CD14-positive monocyte (primary cell): ENCODE measurements around the gene UGT1A6. TPM values are rescaled to one million over a fixed set of nuclear protein-coding genes. Genes with fewer than 3 reads are reported as not detected.

ENCODE experiments used
- DNase-seq, 3 donors: peaks; one replicate each; pipeline ENCODE4 v3.0.0-alpha.2; 2011 to 2022
- H2AFZ ChIP-seq: 2 replicates; pipeline ENCODE4 v1.6.0; 2012; ENCODE audit warnings: mild to moderate bottlenecking, low read depth, low read length, inconsistent platforms; ENCODE audit not compliant: insufficient read depth, poor library complexity, severe bottlenecking
- H3K27ac ChIP-seq, 2 donors: 1 replicate in 1 of 2; 2 replicates in 1 of 2; pipeline ENCODE4 v1.5.1; 2012 to 2013; ENCODE audit warnings: low read length in 2 of 2, control low read depth in 1 of 2, inconsistent platforms in 1 of 2, low read depth in 1 of 2, mild to moderate bottlenecking in 1 of 2
- H3K27me3 ChIP-seq, 2 donors: one replicate each; pipeline versions ENCODE4 v1.6.0 to v1.6.1; 2011 to 2013; ENCODE audit warnings: low read length in 2 of 2; ENCODE audit not compliant: control insufficient read depth in 2 of 2, insufficient read depth in 2 of 2
- H3K36me3 ChIP-seq, 2 donors: replicated peaks in 1 of 2; 1 replicate in 1 of 2; 2 replicates in 1 of 2; pipeline versions ENCODE4 v1.5.1 to v1.6.1; 2012 to 2013; ENCODE audit warnings: low read length in 2 of 2, control low read depth in 1 of 2, inconsistent platforms in 1 of 2, mild to moderate bottlenecking in 1 of 2; ENCODE audit not compliant: insufficient read depth in 2 of 2, control insufficient read depth in 1 of 2
- H3K4me1 ChIP-seq, 2 donors: 1 replicate in 1 of 2; 2 replicates in 1 of 2; pipeline versions ENCODE4 v1.5.1 to v1.6.1; 2012 to 2013; ENCODE audit warnings: low read length in 2 of 2, control low read depth in 1 of 2, inconsistent platforms in 1 of 2, mild to moderate bottlenecking in 1 of 2, moderate library complexity in 1 of 2; ENCODE audit not compliant: insufficient read depth in 2 of 2, control insufficient read depth in 1 of 2
- H3K4me2 ChIP-seq: replicated peaks from 2 replicates; pipeline ENCODE3; 2012; ENCODE audit warnings: low read length, moderate library complexity, mild to moderate bottlenecking; ENCODE audit not compliant: poor library complexity, severe bottlenecking; ENCODE audit errors: extremely low read depth
- H3K4me3 ChIP-seq, 3 experiments: fragments of 200-600 bp in 1 of 3; sonication (generic) in 1 of 3; replicated peaks in 1 of 3; 1 replicate in 2 of 3; 2 replicates in 1 of 3; pipeline ENCODE4 v1.5.1; 2011 to 2013; ENCODE audit warnings: low read length in 3 of 3, mild to moderate bottlenecking in 3 of 3, control low read depth in 2 of 3, low read depth in 2 of 3, inconsistent platforms in 1 of 3, moderate library complexity in 1 of 3
- H3K79me2 ChIP-seq: 2 replicates; pipeline ENCODE4 v1.6.0; 2012; ENCODE audit warnings: mild to moderate bottlenecking, control low read depth, inconsistent platforms, low read length, moderate library complexity; ENCODE audit not compliant: insufficient read depth
- H3K9ac ChIP-seq: 2 replicates; pipeline ENCODE4 v1.6.0; 2017; ENCODE audit warnings: low read length, mild to moderate bottlenecking; ENCODE audit not compliant: insufficient read depth, poor library complexity, severe bottlenecking
- H3K9me3 ChIP-seq, 2 donors: replicated peaks in 1 of 2; 1 replicate in 1 of 2; 2 replicates in 1 of 2; pipeline versions ENCODE4 v1.5.1 to v1.6.1; 2012 to 2013; ENCODE audit warnings: low read length in 2 of 2, control low read depth in 1 of 2; ENCODE audit not compliant: control insufficient read depth in 1 of 2, insufficient read depth in 1 of 2
- H4K20me1 ChIP-seq: 2 replicates; pipeline ENCODE4 v1.6.0; 2012; ENCODE audit warnings: mild to moderate bottlenecking, low read length, control low read depth, moderate library complexity; ENCODE audit not compliant: insufficient read depth
- H3K27ac Mint-ChIP-seq, 7 donors: one replicate each; pipeline ENCODE4 v1.8.0; 2020; ENCODE audit warnings: mild to moderate bottlenecking in 7 of 7, mixed read lengths in 7 of 7, moderate library complexity in 6 of 7, inconsistent platforms in 2 of 7
- H3K27me3 Mint-ChIP-seq, 3 donors: one replicate each; pipeline ENCODE4 v1.8.0; 2021 to 2022; ENCODE audit warnings: low read depth in 3 of 3, mild to moderate bottlenecking in 3 of 3, mixed read lengths in 3 of 3, moderate library complexity in 3 of 3, inconsistent platforms in 1 of 3
- H3K36me3 Mint-ChIP-seq, 2 donors: one replicate each; pipeline ENCODE4 v1.8.0; 2020; ENCODE audit warnings: mixed read lengths in 2 of 2, inconsistent platforms in 1 of 2, mild to moderate bottlenecking in 1 of 2
- H3K4me1 Mint-ChIP-seq: one replicate; pipeline ENCODE4 v1.8.0; 2020; ENCODE audit warnings: mild to moderate bottlenecking, mixed read lengths
- H3K4me3 Mint-ChIP-seq, 2 donors: one replicate each; pipeline ENCODE4 v1.8.0; 2020; ENCODE audit warnings: mild to moderate bottlenecking in 2 of 2, mixed read lengths in 2 of 2, moderate library complexity in 1 of 2
- H3K9me3 Mint-ChIP-seq, 7 donors: one replicate each; pipeline ENCODE4 v1.8.0; 2020 to 2022; ENCODE audit warnings: mixed read lengths in 7 of 7, mild to moderate bottlenecking in 6 of 7, moderate library complexity in 6 of 7, inconsistent platforms in 2 of 7
- WGBS: methylation state at CpG from one replicate; pipeline ENCODE4 v1.1.5; 2013; ENCODE audit warnings: missing lambda C conversion rate; ENCODE audit not compliant: insufficient coverage; 5-methylcytosine and 5-hydroxymethylcytosine counted together
- intact Hi-C, 2 donors: fragments of 100-400 bp; cut with micrococcal nuclease; formaldehyde crosslinking; loops; one replicate each; pipeline versions ENCODE4 v1.15.0 to v1.15.1; 2023
- polyA plus RNA-seq, 3 donors: library from polyadenylated mRNA; depleted of rRNA in 1 of 3; unstranded in 2 of 3; stranded (reverse) in 1 of 3; fragments of 300-500 nt in 2 of 3; fragments of >200 nt in 1 of 3; fragmentation: Illumina TruSeq in 2 of 3; gene quantifications; 1 replicate in 2 of 3; 2 replicates in 1 of 3; pipeline ENCODE4 v1.2.3, GENCODE V29; 2012 to 2021
- TF ChIP-seq, protein P1 (sequence below): fragments of 200-600 bp; IDR thresholded peaks from one replicate; pipeline ENCODE4 v1.8.0; 2022; ENCODE audit warnings: antibody characterized with exemption, mild to moderate bottlenecking

UGT1A6 gene
- polyA plus RNA-seq, 3 donors, result not detected

DNA sequence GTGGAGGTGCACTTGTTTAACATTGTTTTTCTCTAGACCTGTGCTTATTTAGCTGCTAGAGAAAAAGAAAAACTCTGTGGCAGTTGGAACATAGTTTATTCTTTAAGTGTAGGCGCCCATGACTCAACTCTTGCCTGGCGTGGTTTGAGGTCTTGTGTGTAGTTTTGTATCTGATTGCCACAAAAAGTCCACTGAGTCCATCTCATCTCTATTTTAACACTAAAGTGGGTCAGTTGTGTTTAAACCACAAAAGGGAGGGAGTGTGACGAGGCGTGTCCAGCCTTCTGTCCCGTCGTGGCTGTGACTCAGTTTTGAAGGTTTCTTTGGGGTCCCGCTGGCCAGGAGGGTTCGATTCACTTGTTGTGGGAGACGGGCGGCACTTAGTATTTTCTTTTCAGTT lies 36.2 kb upstream of the UGT1A6 start:
- H3K36me3 Mint-ChIP-seq, result no peaks in the 10 kb centered on the region

DNA sequence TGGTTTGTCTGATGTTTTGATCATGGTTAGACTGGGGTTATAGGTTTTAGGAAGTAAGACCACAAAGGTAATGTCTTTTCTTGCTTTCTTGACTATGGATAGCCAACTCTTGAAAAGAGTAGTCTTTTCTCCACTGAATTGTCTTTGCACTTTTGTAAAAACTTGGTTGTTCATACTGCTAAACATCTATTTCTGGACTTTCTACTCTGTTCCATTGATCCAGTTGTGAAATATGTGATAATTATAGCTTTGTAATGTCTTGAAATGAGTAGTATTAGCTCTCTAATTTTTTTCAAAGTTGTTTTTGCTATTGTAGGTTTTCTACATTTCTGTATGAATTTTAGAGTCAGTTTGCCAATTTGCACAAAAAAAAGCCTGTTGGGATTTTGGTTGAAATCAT lies 34.1 kb upstream of the UGT1A6 start:
- Mint-ChIP-seq H3K4me1 (no peaks in the 10 kb centered on the region), H3K4me3 (no peak overlapping the region), H3K27ac (no peak overlapping the region), H3K9me3 (peaks cover 3 to 13% (median 4%) of the 10 kb centered on the region in 7 donors), H3K36me3 (no peaks in the 10 kb centered on the region), H3K27me3 (peaks cover 1 to 8% (median 6%) of the 10 kb centered on the region in 3 donors)
- intact Hi-C loops, result no loop called here
- Histone ChIP-seq H3K79me2 (no peaks in the 10 kb centered on the region), H3K27me3 (no peaks in the 10 kb centered on the region), H3K4me2 (no peak overlapping the region), H3K9me3 (no peaks in the 10 kb centered on the region), H3K36me3 (no peaks in the 10 kb centered on the region), H3K9ac (no peak overlapping the region), H3K27ac (no peak overlapping the region), H4K20me1 (no peaks in the 10 kb centered on the region), H2AFZ (no peak overlapping the region), H3K4me3 (no peak overlapping the region), H3K4me1 (no peaks in the 10 kb centered on the region)
- TF ChIP-seq, protein P1, sequence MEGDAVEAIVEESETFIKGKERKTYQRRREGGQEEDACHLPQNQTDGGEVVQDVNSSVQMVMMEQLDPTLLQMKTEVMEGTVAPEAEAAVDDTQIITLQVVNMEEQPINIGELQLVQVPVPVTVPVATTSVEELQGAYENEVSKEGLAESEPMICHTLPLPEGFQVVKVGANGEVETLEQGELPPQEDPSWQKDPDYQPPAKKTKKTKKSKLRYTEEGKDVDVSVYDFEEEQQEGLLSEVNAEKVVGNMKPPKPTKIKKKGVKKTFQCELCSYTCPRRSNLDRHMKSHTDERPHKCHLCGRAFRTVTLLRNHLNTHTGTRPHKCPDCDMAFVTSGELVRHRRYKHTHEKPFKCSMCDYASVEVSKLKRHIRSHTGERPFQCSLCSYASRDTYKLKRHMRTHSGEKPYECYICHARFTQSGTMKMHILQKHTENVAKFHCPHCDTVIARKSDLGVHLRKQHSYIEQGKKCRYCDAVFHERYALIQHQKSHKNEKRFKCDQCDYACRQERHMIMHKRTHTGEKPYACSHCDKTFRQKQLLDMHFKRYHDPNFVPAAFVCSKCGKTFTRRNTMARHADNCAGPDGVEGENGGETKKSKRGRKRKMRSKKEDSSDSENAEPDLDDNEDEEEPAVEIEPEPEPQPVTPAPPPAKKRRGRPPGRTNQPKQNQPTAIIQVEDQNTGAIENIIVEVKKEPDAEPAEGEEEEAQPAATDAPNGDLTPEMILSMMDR, result no peak
- DNase-seq, result no peak

More for the DNA sequence above, 36.2 kb upstream of the UGT1A6 start:
- Histone ChIP-seq H3K36me3 (no peaks in the 10 kb centered on the region), H4K20me1 (no peaks in the 10 kb centered on the region), H3K9me3 (no peaks in the 10 kb centered on the region), H2AFZ (no peak overlapping the region), H3K4me2 (no peak overlapping the region), H3K4me3 (no peak overlapping the region), H3K9ac (no peak overlapping the region), H3K27ac (no peak overlapping the region), H3K4me1 (no peaks in the 10 kb centered on the region), H3K27me3 (no peaks in the 10 kb centered on the region), H3K79me2 (no peaks in the 10 kb centered on the region)
- H3K27ac Mint-ChIP-seq, result no peak overlapping the region
- H3K9me3 Mint-ChIP-seq, result peaks cover 0 to 3% (median 0%) of the 10 kb centered on the region in 7 donors
- intact Hi-C loops, result no loop called here
- TF ChIP-seq, protein P1, result no peak
- no peak for DNase-seq
- no peaks in the 10 kb centered on the region for H3K4me1 Mint-ChIP-seq
- peaks cover 0 to 9% (median 4%) of the 10 kb centered on the region in 3 donors for H3K27me3 Mint-ChIP-seq
- no peak overlapping the region for H3K4me3 Mint-ChIP-seq
- 94% methylated on average over 8 of the region's 10 CpGs for whole genome bisulfite sequencing
